Mesothelial cell of epicardium (in vitro differentiated cells): ENCODE measurements around the gene PPP2R2C. TPM values are rescaled to one million over a fixed set of nuclear protein-coding genes. Genes with fewer than 3 reads are reported as not detected.

Experiments
- DNase-seq, 2 experiments: peaks; one replicate each; pipeline ENCODE4 v3.0.0; 2021; ENCODE audit warnings: low spot score in 2 of 2; ENCODE audit not compliant: unreplicated experiment in 2 of 2
- H3K27ac Mint-ChIP-seq: 2 replicates; pipeline ENCODE4 v1.8.0; 2021; ENCODE audit warnings: mixed read lengths
- H3K27me3 Mint-ChIP-seq: 2 replicates; pipeline ENCODE4 v1.8.0; 2021; ENCODE audit warnings: low read depth, mixed read lengths
- H3K36me3 Mint-ChIP-seq: 2 replicates; pipeline ENCODE4 v1.8.0; 2021; ENCODE audit warnings: mixed read lengths
- H3K4me1 Mint-ChIP-seq: 2 replicates; pipeline ENCODE4 v1.8.0; 2021; ENCODE audit warnings: mixed read lengths
- H3K4me3 Mint-ChIP-seq: 2 replicates; pipeline ENCODE4 v1.8.0; 2021; ENCODE audit warnings: mild to moderate bottlenecking, moderate library complexity, mixed read lengths
- H3K9me3 Mint-ChIP-seq: 2 replicates; pipeline ENCODE4 v1.8.0; 2021; ENCODE audit warnings: mixed read lengths
- total RNA-seq: library from RNA; stranded (reverse); gene quantifications from 3 replicates; pipeline ENCODE4 v1.2.1, GENCODE V29; 2021
- TF ChIP-seq, protein P1 (sequence below): fragments of 200-600 bp; sonication (generic); IDR thresholded peaks from one replicate; pipeline ENCODE4 v1.5.0; 2021; ENCODE audit warnings: antibody characterized with exemption; ENCODE audit not compliant: unreplicated experiment

Gene PPP2R2C
- total RNA-seq, 1 donor from 2014 or later: 5.2 TPM

DNA sequence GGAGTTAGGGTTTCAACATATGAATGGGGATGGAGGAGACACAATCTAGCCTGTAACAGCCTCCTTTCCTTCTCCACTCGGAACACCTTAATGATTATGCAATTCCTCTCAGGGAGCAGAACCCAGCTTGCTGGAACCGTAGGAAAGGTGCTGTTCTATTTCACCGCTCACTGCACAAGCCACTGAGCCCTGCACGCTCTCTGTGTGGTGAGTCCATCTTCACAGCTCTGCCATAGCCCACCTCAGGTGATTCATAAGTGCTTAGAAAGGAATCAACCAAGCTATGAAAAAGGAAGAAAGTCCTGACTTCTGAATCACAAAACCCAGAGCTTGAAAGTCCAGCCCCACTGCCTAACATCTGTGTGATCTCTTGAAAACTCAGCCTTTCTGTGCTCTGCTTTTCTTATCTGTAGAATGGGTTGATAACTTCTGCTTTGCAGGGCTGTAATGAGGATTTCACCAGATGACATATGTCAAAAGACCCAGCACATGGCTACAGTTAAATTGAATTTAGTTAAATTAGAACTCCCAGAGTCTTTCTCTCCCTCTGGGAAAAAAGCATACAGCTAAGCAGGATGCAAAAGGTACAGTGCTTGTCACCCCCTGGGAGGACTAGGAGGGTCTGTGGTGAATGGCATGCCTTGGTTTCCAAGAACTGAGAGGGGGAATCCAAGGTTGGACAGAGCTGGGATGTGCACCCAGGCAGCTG is 111.2 kb downstream of the PPP2R2C start:
- no peak overlapping the region for H3K4me3 Mint-ChIP-seq
- no peaks in the 10 kb centered on the region for H3K36me3 Mint-ChIP-seq
- peaks cover 37% of the 10 kb centered on the region for H3K27me3 Mint-ChIP-seq
- no peak overlapping the region for H3K27ac Mint-ChIP-seq
- H3K4me1 Mint-ChIP-seq: no peaks in the 10 kb centered on the region
- no peaks in the 10 kb centered on the region for H3K9me3 Mint-ChIP-seq
- no peak for DNase-seq
- TF ChIP-seq, protein P1, sequence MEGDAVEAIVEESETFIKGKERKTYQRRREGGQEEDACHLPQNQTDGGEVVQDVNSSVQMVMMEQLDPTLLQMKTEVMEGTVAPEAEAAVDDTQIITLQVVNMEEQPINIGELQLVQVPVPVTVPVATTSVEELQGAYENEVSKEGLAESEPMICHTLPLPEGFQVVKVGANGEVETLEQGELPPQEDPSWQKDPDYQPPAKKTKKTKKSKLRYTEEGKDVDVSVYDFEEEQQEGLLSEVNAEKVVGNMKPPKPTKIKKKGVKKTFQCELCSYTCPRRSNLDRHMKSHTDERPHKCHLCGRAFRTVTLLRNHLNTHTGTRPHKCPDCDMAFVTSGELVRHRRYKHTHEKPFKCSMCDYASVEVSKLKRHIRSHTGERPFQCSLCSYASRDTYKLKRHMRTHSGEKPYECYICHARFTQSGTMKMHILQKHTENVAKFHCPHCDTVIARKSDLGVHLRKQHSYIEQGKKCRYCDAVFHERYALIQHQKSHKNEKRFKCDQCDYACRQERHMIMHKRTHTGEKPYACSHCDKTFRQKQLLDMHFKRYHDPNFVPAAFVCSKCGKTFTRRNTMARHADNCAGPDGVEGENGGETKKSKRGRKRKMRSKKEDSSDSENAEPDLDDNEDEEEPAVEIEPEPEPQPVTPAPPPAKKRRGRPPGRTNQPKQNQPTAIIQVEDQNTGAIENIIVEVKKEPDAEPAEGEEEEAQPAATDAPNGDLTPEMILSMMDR: no peak

DNA sequence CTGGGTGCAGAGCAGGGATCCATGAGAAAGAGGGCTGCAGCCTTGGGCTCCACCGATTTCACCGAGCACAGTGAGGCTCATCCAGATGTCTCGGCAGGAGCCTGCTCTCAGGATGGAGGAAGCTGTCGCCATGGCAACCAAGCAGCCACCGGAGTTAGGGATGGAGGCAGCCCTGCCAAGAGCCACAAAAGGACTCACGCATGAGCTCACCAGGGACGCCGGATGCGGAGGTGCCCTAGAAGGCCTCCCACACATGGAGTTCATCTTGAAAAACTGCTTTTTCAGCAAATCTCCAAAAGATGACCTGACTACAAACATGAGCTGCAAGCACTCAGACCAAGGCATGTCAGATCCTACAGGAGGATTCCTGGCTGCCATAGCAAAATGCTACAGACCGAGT is 112.0 kb downstream of the PPP2R2C start:
- TF ChIP-seq, protein P1: no peak
- H3K4me3 Mint-ChIP-seq: no peak overlapping the region
- no peaks in the 10 kb centered on the region for H3K36me3 Mint-ChIP-seq
- H3K9me3 Mint-ChIP-seq: no peaks in the 10 kb centered on the region
- H3K27ac Mint-ChIP-seq: no peak overlapping the region
- H3K4me1 Mint-ChIP-seq: no peaks in the 10 kb centered on the region
- no peak for DNase-seq
- H3K27me3 Mint-ChIP-seq: peaks cover 29% of the 10 kb centered on the region

DNA sequence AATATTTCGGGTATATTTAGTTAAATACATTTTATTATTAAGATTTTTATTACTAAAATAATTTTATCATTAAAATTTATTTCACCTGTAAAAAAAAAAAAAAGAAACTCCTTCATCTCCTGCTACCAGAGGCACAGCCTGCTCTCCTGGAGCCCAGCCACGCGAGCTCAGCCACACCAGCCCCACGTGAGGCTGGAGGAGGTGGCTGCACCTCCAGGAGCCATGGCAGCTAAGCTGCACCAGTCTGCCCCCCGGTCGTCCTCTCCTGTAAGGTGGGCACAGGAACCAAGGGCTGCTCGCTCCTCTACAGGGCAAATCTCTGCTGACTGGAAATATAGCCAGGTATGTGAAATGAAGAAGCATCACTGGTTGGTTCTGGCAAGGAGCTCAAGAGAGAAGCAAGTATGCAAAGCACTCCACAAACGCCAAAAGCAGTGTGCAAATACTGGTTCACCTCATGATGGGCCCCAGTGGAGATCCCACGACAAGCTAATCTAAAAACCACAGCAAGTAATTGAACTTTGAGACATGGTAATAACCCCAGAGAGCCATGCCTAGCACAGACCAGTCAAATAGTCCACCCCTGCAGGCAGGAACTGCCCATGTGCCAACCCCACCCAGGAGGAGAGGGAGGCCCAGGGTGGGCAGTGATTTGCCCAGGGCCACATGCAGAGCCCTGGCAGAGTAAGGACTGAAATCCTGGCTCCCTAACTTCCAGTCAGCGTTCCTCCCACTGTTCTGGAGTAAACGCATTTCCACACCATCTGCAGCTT is 112.7 kb downstream of the PPP2R2C start:
- no peaks in the 10 kb centered on the region for H3K9me3 Mint-ChIP-seq
- no peak for DNase-seq
- TF ChIP-seq, protein P1: no peak
- peaks cover 22% of the 10 kb centered on the region for H3K27me3 Mint-ChIP-seq
- H3K4me3 Mint-ChIP-seq: no peak overlapping the region
- no peaks in the 10 kb centered on the region for H3K4me1 Mint-ChIP-seq
- H3K27ac Mint-ChIP-seq: no peak overlapping the region
- no peaks in the 10 kb centered on the region for H3K36me3 Mint-ChIP-seq

DNA sequence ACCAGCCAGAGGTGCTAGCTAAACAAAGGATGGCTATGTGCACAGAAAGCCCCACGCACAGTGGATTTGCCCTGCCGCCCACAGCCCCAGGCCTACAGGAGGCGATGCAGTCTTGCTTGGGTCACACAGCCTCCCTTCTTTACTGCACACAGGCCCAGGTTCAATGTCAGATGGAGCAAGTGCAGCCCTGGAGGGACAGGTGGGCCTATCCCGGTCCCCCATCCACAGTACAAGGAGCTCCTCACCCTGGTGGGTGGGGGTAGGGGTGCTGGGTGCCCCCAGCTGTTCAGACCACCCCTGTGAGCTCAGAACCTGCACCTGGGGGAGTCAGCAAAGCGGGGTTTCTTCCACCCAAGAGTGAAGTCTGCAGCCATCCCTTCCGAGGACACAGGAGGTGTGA is 114.9 kb downstream of the PPP2R2C start:
- Mint-ChIP-seq H3K36me3 (no peaks in the 10 kb centered on the region), H3K27me3 (peaks cover 26% of the 10 kb centered on the region), H3K27ac (no peak overlapping the region), H3K4me1 (no peaks in the 10 kb centered on the region), H3K9me3 (no peaks in the 10 kb centered on the region), H3K4me3 (no peak overlapping the region)
- TF ChIP-seq, protein P1: no peak
- DNase-seq: no peak

DNA sequence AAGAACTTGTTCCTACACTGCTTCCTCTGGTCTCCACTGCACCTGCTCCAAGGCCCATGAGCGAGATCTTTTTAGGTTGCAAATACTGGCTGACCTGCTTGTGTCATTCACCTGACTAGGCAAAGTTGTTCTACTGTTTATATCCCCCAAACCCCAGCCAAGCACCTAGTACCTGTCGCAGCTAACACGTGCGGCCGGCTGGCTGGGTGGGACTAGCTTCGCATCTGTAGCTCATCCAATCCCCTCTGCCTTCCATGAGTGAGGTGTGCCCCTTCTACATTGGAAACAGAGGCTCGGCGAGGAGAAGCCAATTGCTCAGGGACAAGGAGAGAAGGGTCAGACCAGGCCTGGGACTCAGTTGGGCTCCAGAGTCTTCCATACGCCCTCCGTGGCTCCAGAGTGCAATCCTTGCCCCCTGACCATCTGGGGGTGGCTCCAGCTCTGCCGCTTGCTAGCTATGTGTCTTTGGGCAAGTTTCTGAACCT is 116.3 kb downstream of the PPP2R2C start:
- Mint-ChIP-seq H3K4me3 (no peak overlapping the region), H3K27ac (no peak overlapping the region), H3K36me3 (no peaks in the 10 kb centered on the region), H3K27me3 (peaks cover 23% of the 10 kb centered on the region), H3K9me3 (no peaks in the 10 kb centered on the region), H3K4me1 (no peaks in the 10 kb centered on the region)
- TF ChIP-seq, protein P1: no peak
- DNase-seq: no peak
